Activated naive CD8-positive, alpha-beta T cell treated with anti-CD3 and anti-CD28 coated beads, Interleukin-2, amount 10 ng/mL, durations not matched to agents 7 days and 5 days (primary cell): ENCODE data around the gene NR3C1. TPM values are rescaled to one million over a fixed set of nuclear protein-coding genes. Genes with fewer than 3 reads are reported as not detected.

Experiments
- ATAC-seq: fragments of 150-1000 bp; cut with Tn5 transposase; one replicate; pipeline ENCODE4 v1.10.0; 2021; ENCODE audit warnings: low read depth, moderate library complexity
- POLR2A ChIA-PET: fragments of 350-600 bp; sonication (Branson Sonifier 250); formaldehyde crosslinking; loops from one replicate; lab custom pipeline; 2021; ENCODE audit warnings: antibody characterized with exemption; lab: Charles Lee
- DNase-seq: peaks from one replicate; pipeline ENCODE4 v3.0.0; 2021
- H3K27ac Mint-ChIP-seq: one replicate; pipeline ENCODE4 v1.8.0; 2022; ENCODE audit warnings: mild to moderate bottlenecking, mixed read lengths
- H3K27me3 Mint-ChIP-seq: one replicate; pipeline ENCODE4 v1.8.0; 2022; ENCODE audit warnings: mild to moderate bottlenecking, moderate library complexity, mixed read lengths
- H3K36me3 Mint-ChIP-seq: one replicate; pipeline ENCODE4 v1.8.0; 2021; ENCODE audit warnings: mild to moderate bottlenecking, mixed read lengths
- H3K4me1 Mint-ChIP-seq: one replicate; pipeline ENCODE4 v1.8.0; 2021; ENCODE audit warnings: mixed read lengths
- H3K4me3 Mint-ChIP-seq: one replicate; pipeline ENCODE4 v1.8.0; 2022; ENCODE audit warnings: mild to moderate bottlenecking, moderate library complexity, mixed read lengths
- H3K9me3 Mint-ChIP-seq: one replicate; pipeline ENCODE4 v1.8.0; 2021; ENCODE audit warnings: mixed read lengths
- total RNA-seq, 2 experiments: library from RNA; stranded (reverse); gene quantifications; one replicate each; pipeline ENCODE4 v1.2.3, GENCODE V29; 2021

Gene NR3C1
- total RNA-seq, 2 experiments from 2014 or later: 95.5 to 102 TPM

- H3K36me3 Mint-ChIP-seq: peaks cover 56% of the 10 kb centered on the region
- H3K27me3 Mint-ChIP-seq: no peaks in the 10 kb centered on the region
- peak overlapping the region; percentile 23 for H3K4me3 Mint-ChIP-seq
- peak overlapping the region; percentile 32 for H3K27ac Mint-ChIP-seq
- POLR2A ChIA-PET: no interaction called here
- no peak for DNase-seq
- peak; percentile 76 for ATAC-seq
- peaks cover 31% of the 10 kb centered on the region for H3K4me1 Mint-ChIP-seq
- H3K9me3 Mint-ChIP-seq: peaks cover 30% of the 10 kb centered on the region
Observed at GRCh38 chr5:143386725-143387124, 16.8 kb downstream of the NR3C1 start.

GRCh38 chr5:143384865-143385657 is 18.4 kb downstream of the NR3C1 start:
- Mint-ChIP-seq H3K4me1 (peaks cover 35% of the 10 kb centered on the region), H3K27me3 (no peaks in the 10 kb centered on the region), H3K36me3 (peaks cover 65% of the 10 kb centered on the region), H3K27ac (peak overlapping the region; percentile 26), H3K4me3 (no peak overlapping the region), H3K9me3 (peaks cover 31% of the 10 kb centered on the region)
- POLR2A ChIA-PET: no interaction called here
- DNase-seq (no peak), ATAC-seq (no peak)

GRCh38 chr5:143383988-143384387 is 19.5 kb downstream of the NR3C1 start:
- H3K9me3 Mint-ChIP-seq: peaks cover 31% of the 10 kb centered on the region
- POLR2A ChIA-PET: no interaction called here
- H3K4me1 Mint-ChIP-seq: peaks cover 38% of the 10 kb centered on the region
- H3K4me3 Mint-ChIP-seq: no peak overlapping the region
- H3K27me3 Mint-ChIP-seq: no peaks in the 10 kb centered on the region
- H3K36me3 Mint-ChIP-seq: peaks cover 71% of the 10 kb centered on the region
- DNase-seq: no peak
- ATAC-seq: no peak
- no peak overlapping the region for H3K27ac Mint-ChIP-seq

GRCh38 chr5:143379606-143380005 is 23.9 kb downstream of the NR3C1 start:
- no peaks in the 10 kb centered on the region for H3K27me3 Mint-ChIP-seq
- H3K36me3 Mint-ChIP-seq: peaks cover 62% of the 10 kb centered on the region
- DNase-seq (no peak), ATAC-seq (no peak)
- H3K4me1 Mint-ChIP-seq: peaks cover 21% of the 10 kb centered on the region
- POLR2A ChIA-PET: no interaction called here
- H3K9me3 Mint-ChIP-seq: peaks cover 12% of the 10 kb centered on the region
- H3K4me3 Mint-ChIP-seq: no peak overlapping the region
- H3K27ac Mint-ChIP-seq: no peak overlapping the region

- Mint-ChIP-seq H3K27ac (no peak overlapping the region), H3K9me3 (peaks cover 5% of the 10 kb centered on the region), H3K27me3 (no peaks in the 10 kb centered on the region), H3K4me1 (peaks cover 20% of the 10 kb centered on the region), H3K4me3 (no peak overlapping the region), H3K36me3 (peaks cover 53% of the 10 kb centered on the region)
- no peak for ATAC-seq
- DNase-seq: no peak
- POLR2A ChIA-PET: no interaction called here
Observed at GRCh38 chr5:143376911-143377813, 26.3 kb downstream of the NR3C1 start.

- no peak overlapping the region for H3K27ac Mint-ChIP-seq
- no peaks in the 10 kb centered on the region for H3K27me3 Mint-ChIP-seq
- H3K36me3 Mint-ChIP-seq: peaks cover 50% of the 10 kb centered on the region
- POLR2A ChIA-PET: no interaction called here
- no peak overlapping the region for H3K4me3 Mint-ChIP-seq
- H3K9me3 Mint-ChIP-seq: no peaks in the 10 kb centered on the region
- ATAC-seq (no peak), DNase-seq (no peak)
- H3K4me1 Mint-ChIP-seq: peaks cover 23% of the 10 kb centered on the region
Observed at GRCh38 chr5:143376195-143376779, 27.2 kb downstream of the NR3C1 start.

GRCh38 chr5:143374496-143375217 is 28.8 kb downstream of the NR3C1 start:
- POLR2A ChIA-PET: interaction anchor here (0.7 kb wide), 1 partner anchor 513 kb away, joined by 3 read pairs; no protein-coding TSS in a partner anchor
- H3K27ac Mint-ChIP-seq: no peak overlapping the region

GRCh38 chr5:143373076-143373475 is 30.4 kb downstream of the NR3C1 start:
- no peak overlapping the region for H3K4me3 Mint-ChIP-seq
- peaks cover 47% of the 10 kb centered on the region for H3K36me3 Mint-ChIP-seq
- H3K27ac Mint-ChIP-seq: no peak overlapping the region

More at GRCh38 chr5:143374496-143375217, 28.8 kb downstream of the NR3C1 start:
- no peak for DNase-seq
- H3K9me3 Mint-ChIP-seq: no peaks in the 10 kb centered on the region
- H3K36me3 Mint-ChIP-seq: peaks cover 44% of the 10 kb centered on the region
- no peaks in the 10 kb centered on the region for H3K27me3 Mint-ChIP-seq
- peaks cover 17% of the 10 kb centered on the region for H3K4me1 Mint-ChIP-seq
- no peak for ATAC-seq
- no peak overlapping the region for H3K4me3 Mint-ChIP-seq

GRCh38 chr5:143372187-143372829 is 31.2 kb downstream of the NR3C1 start:
- DNase-seq (no peak), ATAC-seq (no peak)
- POLR2A ChIA-PET: no interaction called here
- Mint-ChIP-seq H3K9me3 (no peaks in the 10 kb centered on the region), H3K27ac (no peak overlapping the region), H3K4me1 (peaks cover 13% of the 10 kb centered on the region), H3K27me3 (no peaks in the 10 kb centered on the region), H3K4me3 (no peak overlapping the region), H3K36me3 (peaks cover 47% of the 10 kb centered on the region)

More at GRCh38 chr5:143373076-143373475, 30.4 kb downstream of the NR3C1 start:
- DNase-seq (no peak), ATAC-seq (no peak)
- POLR2A ChIA-PET: no interaction called here
- Mint-ChIP-seq H3K4me1 (peaks cover 15% of the 10 kb centered on the region), H3K9me3 (no peaks in the 10 kb centered on the region), H3K27me3 (no peaks in the 10 kb centered on the region)

- H3K36me3 Mint-ChIP-seq: peaks cover 56% of the 10 kb centered on the region
- H3K4me3 Mint-ChIP-seq: no peak overlapping the region
- H3K9me3 Mint-ChIP-seq: peaks cover 3% of the 10 kb centered on the region
- POLR2A ChIA-PET: no interaction called here
- ATAC-seq (no peak), DNase-seq (no peak)
- H3K27ac Mint-ChIP-seq: no peak overlapping the region
- no peaks in the 10 kb centered on the region for H3K27me3 Mint-ChIP-seq
- H3K4me1 Mint-ChIP-seq: peaks cover 9% of the 10 kb centered on the region
Observed at GRCh38 chr5:143370440-143370839, 33.0 kb downstream of the NR3C1 start.

GRCh38 chr5:143364061-143364460 is 39.4 kb downstream of the NR3C1 start:
- H3K36me3 Mint-ChIP-seq: peaks cover 54% of the 10 kb centered on the region
- POLR2A ChIA-PET: no interaction called here
- H3K9me3 Mint-ChIP-seq: peaks cover 16% of the 10 kb centered on the region
- peaks cover 26% of the 10 kb centered on the region for H3K4me1 Mint-ChIP-seq
- H3K27me3 Mint-ChIP-seq: no peaks in the 10 kb centered on the region
- DNase-seq: no peak
- H3K4me3 Mint-ChIP-seq: no peak overlapping the region
- no peak for ATAC-seq
- no peak overlapping the region for H3K27ac Mint-ChIP-seq

- H3K27ac Mint-ChIP-seq: no peak overlapping the region
- H3K36me3 Mint-ChIP-seq: peaks cover 44% of the 10 kb centered on the region
- ATAC-seq (no peak), DNase-seq (no peak)
- no peaks in the 10 kb centered on the region for H3K27me3 Mint-ChIP-seq
- H3K9me3 Mint-ChIP-seq: peaks cover 16% of the 10 kb centered on the region
- H3K4me3 Mint-ChIP-seq: no peak overlapping the region
- POLR2A ChIA-PET: no interaction called here
- peaks cover 28% of the 10 kb centered on the region for H3K4me1 Mint-ChIP-seq
Observed at GRCh38 chr5:143362664-143363227, 40.7 kb downstream of the NR3C1 start.
